GM19193 (cell line): ENCODE results near the gene R3HCC1L.

Experiments used
- POLR2A ChIP-seq: IDR thresholded peaks from 4 replicates; pipeline ENCODE4 v1.6.1; 2011; ENCODE audit not compliant: insufficient read depth, insufficient read length; ENCODE audit errors: extremely low read depth

Gene R3HCC1L

DNA sequence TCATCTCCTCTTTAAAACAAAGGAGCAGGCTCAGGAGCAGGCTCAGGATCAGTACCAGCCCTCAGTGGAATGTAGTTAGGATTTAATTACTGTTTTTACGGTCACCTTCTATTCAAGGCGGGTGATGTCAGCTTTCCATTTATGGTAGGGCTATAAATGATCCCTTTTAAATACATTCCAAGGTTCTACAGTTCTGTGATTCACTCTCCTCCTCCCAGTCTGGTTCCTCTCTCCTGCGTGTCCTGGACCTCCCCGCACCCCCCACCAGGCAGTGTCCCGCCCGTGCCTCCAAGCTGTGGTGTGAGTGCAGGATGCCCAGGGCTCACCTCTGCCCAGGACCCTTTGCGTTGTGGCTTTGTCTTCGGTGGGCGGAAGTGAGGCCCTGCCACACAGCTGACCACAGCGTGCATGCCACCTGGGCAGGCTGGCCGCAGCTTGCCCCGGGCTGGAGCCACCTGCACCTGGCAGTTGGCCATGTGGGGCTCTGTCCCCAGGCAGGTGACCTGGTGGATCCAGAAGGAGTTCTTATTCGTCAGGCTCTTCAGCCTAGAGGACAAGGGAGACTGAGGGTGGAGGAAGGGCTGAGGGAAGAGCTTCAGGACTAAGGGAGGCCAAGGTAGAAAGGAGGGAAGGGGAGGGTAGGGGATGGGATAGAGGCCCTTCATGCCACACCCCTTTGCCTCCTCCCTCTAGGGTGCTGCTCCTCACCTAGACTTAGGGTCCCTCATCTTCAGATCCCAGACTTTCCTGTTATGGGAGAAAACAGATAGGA, 124.4 kb downstream of the R3HCC1L start:
- no peak for TF ChIP-seq POLR2A

DNA sequence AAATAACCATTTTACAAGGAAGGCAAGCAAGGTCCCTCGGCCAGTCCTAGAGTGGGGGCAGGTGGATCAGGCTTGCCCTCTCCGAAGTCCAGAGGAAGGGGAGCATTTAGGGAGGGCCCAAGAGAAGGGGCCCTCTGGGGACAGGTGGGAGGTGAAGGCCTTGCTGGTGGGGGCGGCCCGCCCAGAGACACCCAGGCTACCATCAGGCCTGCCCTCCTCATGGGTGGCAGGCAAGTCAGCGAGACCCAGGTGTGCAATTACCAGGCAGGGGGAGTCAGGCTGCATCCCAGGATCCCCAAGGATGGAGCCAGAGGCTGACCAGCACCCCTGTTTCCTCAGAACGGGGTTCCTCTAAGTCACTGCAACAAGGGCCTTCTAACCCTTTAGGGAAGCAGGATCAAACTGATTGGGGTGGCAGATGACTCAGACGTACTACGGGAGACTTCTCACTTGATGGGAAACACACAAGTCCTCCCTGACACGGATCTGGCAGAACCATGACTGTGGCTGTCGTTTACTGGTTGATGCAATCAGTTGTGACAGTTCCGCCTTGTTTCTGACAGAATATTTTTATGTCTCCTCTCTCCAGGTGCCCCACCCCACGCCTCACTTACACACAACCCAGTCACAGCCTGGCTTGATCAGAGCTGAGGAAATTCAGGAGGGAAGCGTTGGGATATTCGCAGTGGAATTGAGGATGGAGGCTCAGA, 125.3 kb downstream of the R3HCC1L start:
- no peak for TF ChIP-seq POLR2A

- no peak for TF ChIP-seq POLR2A
Measured at GRCh38 chr10:98260350-98260749, 125.9 kb downstream of the R3HCC1L start.

DNA sequence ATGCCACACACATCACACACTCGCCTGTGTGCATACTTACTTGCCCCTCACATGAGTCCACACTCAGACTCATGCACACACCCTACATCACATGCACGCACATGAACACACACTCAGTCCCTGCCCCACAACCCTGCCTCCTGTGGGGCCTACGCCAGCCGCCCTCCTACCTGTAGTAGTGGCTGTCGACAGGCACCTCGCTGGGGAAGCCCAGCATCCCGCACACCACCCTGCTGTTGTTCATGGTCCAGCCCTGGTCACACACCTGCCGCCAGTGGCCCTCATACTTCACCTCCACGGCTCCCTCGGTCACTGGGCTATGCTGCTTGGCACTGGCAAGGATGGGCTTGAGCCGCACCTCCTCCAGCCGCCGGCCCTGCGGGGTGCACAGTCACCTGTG, 126.3 kb downstream of the R3HCC1L start:
- TF ChIP-seq POLR2A: no peak

DNA sequence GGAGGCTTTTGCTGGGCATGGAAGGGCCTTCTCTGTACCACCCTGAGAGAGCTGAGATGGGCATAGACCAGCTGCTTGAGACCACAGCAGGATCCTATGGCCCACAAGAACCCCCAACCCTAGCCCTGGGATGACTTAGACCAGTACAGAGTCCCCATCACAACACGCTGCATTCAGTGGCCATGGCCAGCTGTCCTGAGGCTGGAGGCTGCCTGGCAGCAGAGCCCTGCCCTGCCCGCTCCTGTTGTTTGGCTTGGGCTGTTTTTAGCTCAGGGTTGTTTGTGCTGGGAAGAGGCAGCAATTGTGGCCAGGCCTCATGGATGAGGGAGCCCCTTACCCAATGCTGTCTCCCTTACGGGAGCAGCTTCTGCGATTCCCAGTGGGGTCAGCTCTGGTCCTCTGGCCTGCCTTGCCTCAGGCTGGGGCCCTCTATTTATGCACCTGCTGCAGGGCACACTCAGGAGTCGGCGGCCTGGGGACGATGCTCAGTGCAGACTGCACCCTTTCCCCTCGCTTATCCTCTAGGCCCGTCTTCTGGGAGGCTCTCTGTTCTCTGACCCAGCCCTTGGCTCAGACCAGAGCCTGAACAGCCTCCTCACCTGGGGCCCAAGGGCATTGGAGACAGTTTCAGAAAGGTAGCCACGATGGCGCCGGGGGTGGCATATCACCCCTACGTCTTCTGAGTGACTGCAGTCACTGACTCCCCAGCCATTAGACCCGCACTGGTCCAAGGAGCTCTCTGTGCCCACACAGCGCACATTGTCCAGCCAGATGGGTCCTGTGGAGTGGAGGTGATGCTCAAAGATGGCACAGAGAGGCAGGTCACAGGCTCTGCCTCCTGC, 127.2 kb downstream of the R3HCC1L start:
- no peak for TF ChIP-seq POLR2A

- no peak for TF ChIP-seq POLR2A
Measured at GRCh38 chr10:98262571-98262970, 128.1 kb downstream of the R3HCC1L start.

GRCh38 chr10:98263088-98263487, 128.6 kb downstream of the R3HCC1L start:
- TF ChIP-seq POLR2A: no peak

DNA sequence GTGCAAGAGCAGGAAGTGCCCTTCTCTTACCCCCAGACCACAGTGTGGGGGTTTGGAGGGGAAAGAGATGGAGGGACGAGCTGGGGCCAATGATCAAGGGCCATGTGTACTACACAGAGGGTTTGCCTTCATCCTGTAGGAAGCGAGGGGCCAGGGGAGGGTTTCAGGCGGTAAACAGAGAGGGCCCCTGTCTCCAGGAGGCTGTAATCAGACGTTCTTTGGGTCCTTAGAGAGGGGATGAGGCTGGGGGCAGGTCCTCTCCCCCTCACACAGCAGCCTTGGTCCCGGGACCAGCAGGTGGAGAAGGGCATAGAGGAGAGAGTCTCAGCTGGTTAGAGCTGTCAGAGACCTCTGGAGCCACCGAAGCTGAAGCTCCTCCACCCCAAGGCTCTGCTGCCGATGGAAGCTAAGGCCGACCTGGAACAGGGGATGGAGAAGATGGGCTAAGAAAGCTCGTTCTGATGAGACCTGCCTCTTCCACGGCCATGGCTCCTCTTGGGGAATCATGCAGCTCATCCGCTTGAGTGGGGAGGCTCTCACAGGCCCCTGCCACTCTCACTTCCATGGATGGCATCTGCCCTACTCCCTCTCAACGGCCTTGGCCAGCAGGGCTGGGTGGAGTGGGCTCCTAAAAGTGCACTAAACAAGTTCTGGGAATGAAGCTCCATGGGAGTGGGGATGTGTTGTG, 130.1 kb downstream of the R3HCC1L start:
- TF ChIP-seq POLR2A: no peak

DNA sequence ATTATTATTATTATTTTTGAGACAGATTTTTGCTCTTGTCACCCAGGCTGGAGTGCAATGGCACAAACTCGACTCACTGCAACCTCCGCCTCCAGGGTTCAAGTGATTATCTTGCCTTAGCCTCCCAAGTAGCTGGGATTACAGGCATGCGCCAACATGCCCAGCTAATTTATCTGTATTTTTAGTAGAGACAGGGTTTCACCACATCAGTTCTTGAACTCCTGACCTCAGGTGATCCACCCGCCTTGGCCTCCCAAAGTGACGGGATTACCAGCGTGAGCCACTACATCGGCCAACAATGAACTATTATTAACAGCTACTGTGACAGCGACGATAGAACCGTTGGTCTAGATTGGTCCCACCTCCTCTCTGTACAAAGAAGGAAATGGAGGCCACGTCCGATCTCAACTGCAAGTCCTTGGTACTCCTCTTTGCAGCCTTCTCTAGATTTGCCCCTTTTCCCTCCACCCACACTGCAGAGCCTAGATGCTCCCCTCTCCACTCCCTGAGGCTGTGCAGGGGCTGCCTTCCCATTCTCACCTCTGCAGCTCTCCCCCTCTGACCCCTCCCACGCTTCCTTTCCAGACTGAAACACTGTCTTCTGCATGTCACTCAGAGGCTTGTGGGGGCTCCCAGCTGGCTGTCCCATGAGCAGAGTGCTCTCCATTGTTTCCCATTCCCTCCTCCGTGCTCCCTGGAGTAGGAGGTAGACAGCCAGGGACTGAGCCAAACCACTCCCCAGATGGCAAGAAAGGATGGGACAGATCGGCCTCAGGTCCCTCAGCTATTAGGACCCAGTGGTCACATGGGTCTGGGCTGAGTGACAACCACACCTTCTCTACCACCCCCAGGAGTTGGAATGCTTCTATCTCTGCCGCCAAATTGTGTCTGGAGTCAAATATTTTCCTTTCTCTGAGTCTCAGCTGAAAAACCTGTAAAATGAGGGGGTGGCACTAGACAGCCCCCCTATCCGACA, 131.2 kb downstream of the R3HCC1L start:
- no peak for TF ChIP-seq POLR2A

GRCh38 chr10:98266647-98267046, 132.2 kb downstream of the R3HCC1L start:
- TF ChIP-seq POLR2A: no peak

- TF ChIP-seq POLR2A: no peak
Measured at GRCh38 chr10:98267069-98267893, 132.8 kb downstream of the R3HCC1L start.

DNA sequence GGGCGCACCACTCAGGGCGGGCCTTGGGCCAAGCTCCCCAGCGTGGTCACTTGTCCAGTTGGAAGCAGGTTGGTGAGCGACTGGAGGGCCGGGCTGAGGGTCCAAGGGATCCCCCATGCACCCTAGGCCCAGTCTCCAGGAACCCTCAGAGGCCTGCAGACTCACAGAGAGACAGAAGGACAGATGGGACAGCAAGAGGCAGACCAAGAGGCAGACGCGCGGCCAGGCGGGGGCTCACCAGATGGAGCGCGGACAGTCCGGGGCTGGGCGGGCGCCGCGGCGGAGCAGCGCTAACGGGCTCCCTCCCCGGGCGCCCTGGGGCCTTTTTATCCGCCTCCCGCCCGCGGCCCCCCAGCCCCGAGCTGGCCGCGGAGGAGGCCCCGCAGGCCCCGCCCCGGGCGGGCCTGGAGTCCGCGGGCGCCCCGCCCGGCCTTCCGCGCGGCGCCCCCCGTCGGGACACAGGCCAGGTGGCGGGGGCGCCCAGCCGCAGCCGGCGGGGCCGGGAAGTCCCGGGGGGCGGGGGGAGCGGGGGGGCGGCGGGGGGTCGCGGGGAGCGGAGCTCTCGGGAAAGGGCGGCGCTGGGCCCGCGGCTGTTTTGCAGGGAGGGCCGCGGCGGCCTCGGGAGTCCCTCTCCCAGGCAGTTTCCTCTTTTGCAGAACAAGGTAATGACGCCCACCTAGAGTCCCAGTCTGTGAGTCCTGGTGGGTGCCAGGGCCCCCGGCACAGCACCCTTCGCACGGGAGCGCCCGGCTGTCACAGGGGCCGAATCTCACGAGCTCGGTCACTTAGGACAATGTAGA, 133.6 kb downstream of the R3HCC1L start, which contains the start of gene LOXL4:
Gene LOXL4, minus strand, starts transcription at position 301 of the 800 bp plus-strand sequence. CDS start 5,175 bp downstream, outside the sequence.
- TF ChIP-seq POLR2A: no peak
